ENCODE measurements around the gene EVI2B.
"Not testable (repeated sequence)": the region's sequence is repeated elsewhere in the genome, so short reads cannot be mapped to it uniquely, and the experiment has no call there.

EVI2B gene, protein sequence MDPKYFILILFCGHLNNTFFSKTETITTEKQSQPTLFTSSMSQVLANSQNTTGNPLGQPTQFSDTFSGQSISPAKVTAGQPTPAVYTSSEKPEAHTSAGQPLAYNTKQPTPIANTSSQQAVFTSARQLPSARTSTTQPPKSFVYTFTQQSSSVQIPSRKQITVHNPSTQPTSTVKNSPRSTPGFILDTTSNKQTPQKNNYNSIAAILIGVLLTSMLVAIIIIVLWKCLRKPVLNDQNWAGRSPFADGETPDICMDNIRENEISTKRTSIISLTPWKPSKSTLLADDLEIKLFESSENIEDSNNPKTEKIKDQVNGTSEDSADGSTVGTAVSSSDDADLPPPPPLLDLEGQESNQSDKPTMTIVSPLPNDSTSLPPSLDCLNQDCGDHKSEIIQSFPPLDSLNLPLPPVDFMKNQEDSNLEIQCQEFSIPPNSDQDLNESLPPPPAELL

DNA sequence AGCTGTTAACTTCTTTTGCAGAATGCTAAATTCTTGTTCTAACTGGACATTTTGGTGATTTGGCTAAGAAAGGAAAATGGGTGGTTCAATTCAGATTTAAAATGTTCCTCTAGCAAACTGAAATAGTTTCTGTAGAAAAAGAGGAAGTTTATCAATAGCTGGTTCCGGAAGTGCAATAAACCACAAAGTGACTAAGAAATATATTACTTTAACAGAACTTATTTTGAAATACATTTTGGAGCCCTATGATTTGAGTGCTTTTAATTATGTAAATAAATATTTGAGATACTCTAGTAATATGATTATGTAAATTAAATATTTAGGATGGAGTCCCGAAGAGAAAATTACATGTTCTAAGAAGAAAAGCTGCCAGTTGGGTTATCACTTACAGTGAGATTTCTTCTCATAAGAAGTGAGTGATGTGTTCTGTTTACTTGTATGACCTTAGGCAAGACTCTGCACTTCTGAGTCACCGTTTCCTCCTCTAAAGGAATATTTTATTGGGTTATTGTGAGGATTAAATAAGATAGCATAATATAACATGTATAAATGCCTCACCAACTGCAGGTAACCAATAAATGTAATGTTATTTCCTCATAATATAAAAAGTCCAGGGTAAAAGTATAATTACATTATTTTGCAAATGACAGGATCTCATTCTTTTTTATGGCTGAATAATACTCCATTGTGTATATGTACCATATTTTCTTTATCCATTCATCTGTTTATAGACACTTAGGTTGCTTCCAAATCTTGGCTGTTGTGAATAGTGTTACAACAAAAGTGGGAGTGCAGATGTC is at the start of gene EVI2B:
TSS of gene EVI2B (minus strand) at position 73 of the 800 bp plus-strand sequence. CDS start 8,445 bp downstream, outside the sequence.
- DNase-seq: peak; percentile 15 to 61

DNA sequence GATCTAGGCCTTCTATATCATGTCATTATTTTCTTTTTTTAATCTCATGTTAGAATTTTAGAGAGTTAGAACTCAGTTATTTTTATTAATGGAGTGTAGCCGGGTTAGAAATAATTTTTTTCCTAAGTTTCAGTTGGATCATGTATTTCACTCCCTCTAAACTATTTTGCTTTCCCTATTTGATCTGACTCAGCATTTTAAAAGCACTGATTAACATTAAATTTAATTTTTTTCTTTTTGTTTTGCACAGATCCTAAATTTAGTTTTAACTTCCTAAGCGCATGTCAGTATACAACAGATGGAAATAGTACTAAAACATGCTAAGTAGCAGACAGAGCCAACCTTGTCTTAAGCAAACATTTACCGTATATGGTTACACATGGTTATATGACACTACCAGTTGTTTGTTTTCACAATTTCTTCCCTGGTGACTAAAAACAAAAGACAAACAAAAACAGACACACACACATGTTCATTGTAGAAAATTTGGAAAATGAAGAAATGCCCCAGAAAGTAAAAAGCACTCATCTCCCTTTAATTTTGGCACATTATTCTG is 44.1 kb upstream of the EVI2B start:
- no peak for DNase-seq

DNA sequence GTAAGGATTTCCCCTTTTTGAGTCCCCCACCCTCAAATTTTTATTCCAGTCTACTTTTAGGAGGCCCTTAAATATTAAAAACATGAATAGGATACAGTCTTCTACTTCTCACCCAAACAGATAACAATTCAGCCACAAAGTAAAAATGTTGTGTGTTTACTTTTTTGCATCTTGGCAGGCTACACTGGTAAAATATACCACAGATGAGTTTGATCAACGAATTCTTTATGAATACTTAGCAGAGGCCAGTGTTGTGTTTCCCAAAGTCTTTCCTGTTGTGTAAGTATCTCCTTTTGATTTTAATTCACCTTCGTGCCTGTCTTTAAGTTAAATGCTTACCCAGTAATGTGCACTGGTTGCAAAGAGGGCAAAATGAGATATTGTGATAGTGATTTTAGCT is 43.2 kb upstream of the EVI2B start:
- no peak for DNase-seq

DNA sequence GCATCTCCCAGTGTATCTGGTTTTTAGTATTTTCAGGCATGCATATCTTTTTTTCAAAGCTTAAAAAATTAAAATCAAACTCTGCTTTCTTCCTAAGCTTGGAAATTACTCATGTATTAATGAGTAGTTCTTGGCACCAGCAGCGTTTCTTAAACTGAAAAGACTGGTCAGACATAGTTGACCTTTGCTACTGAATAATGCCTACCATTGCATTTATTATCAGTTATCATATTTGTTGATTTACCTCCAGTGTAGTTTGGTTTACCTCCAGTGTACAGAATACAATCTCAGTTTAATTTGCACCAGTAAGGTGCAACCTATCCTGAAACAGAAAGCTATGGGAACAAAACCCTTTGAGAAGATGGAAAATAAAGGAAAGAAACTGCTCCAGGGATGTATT is 42.1 kb upstream of the EVI2B start:
- no peak for DNase-seq

DNA sequence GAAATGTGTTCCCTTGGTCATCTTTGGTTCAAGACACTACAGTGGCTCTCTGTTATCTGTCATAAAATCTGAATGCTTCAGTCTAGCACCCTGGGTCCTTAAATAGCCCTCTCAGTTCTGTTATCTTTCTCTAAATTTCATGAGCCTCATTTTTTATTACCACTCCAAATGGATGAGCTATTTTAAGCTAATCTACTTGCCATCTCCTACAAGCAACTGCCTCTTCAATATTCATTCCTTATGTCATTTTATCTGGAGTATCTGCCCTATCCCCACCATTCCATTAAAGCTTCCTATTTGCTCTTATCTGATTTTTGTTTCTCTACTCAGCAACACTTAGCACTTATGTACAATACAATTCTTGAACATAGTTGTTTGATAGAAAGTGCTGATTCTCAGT is 35.6 kb upstream of the EVI2B start:
- no peak for DNase-seq

DNA sequence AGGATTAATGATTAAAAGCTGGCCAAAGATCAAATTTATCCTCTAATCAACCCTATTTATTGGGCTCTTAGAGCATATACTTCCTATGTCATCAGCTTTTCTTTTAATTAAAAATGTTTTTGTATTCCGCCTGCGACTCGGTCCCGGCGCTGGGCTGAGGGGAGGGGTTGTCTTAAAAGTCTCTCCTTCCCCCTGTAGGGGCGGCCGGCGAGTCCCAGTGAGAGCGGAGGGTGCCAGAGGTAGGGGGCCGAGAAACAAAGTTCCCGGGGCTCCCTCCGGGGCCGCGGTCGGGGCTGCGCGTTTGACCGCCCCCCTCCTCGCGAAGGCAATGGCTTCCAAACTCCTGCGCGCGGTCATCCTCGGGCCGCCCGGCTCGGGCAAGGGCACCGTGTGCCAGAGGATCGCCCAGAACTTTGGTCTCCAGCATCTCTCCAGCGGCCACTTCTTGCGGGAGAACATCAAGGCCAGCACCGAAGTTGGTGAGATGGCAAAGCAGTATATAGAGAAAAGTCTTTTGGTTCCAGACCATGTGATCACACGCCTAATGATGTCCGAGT is 31.4 kb upstream of the EVI2B start:
- not testable (repeated sequence) for DNase-seq

DNA sequence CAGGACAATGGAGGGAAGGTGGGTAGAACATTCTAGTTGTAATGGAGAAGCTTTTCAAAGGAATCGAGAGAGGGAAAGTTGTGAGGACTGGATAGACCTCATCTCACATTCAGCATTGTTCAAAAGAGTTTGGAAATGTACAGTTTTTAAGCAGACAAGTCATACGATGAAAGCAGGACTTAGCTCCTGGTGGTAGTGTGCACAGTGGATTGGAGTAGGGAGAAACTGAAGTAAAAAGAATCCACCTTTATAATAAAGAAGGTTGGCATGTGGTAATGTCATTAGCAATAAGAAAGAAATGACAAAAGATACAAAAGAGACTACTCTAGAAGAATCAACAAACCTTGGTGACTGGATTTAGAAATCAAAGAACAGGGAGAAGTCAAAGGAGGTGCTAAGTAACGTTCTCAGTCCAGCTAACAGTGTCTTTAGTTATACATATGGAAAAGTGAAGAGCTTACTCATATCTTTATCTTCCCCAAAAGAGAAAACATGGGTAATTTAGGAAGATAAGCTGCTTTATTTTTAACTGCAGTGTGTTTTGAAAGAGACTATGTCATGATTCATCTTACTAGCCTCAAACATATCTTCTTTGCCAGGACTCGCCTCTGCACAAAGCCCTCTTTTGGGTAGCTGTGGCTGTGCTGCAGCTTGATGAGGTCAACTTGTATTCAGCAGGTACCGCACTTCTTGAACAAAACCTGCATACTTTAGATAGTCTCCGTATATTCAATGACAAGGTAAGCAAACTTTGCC is 26.2 kb upstream of the EVI2B start:
- DNase-seq: no peak

DNA sequence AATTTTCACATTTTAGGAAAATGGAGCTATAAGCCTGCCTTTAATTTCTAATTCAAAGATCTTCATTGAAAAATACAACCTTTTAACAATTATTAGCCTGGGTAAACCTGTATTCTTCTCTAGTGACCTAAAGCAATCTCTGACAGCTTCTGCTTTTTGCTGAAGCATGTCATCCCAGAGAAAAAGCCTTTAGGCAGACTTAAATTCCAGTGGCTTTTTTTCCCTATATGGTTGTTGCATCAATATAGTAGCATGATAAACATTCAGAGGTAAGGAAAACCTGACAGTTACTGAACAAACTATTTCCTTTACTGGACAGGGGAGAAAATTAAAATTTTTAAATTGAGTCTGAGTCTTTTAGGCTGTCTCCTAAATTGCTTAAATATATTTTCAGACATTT is 15.4 kb upstream of the EVI2B start:
- no peak for DNase-seq

DNA sequence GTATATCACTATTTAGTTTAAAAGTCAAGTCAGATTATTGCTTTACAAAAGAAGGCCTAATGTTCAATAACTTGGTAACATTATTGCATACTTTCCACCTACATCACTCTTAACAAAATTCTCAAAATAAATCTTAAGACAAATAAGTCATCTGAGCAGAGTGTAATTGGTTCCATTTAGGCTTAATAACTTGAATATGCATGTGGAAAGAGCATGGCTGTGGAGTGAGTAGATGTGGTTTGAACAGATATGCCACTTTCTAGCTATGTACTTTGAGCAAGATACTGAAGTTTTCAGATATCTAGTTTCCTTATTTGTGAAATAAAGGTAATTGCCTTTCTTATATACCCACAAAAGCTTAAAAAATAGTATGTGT is 14.3 kb upstream of the EVI2B start:
- no peak for DNase-seq

DNA sequence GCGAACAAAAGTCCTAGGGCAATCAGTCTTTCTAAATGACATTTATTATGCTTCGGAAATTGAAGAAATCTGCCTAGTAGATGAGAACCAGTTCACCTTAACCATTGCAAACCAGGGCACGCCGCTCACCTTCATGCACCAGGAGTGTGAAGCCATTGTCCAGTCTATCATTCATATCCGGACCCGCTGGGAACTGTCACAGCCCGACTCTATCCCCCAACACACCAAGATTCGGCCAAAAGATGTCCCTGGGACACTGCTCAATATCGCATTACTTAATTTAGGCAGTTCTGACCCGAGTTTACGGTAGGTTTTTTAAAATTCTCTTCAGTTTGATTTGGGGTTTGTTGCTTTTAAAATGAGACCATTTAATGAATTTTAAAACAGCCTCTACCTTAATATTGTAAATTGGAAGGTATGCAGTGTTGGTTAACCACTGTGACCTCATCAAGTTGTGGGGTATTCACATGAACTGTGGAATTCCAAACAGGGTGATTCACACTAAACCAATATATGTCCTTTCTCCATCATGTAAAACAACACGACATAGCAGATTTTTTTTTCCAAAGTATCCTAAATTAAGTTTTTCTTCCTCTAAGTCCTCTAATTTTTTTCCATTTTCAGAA is 13.8 kb upstream of the EVI2B start:
- DNase-seq: no peak

DNA sequence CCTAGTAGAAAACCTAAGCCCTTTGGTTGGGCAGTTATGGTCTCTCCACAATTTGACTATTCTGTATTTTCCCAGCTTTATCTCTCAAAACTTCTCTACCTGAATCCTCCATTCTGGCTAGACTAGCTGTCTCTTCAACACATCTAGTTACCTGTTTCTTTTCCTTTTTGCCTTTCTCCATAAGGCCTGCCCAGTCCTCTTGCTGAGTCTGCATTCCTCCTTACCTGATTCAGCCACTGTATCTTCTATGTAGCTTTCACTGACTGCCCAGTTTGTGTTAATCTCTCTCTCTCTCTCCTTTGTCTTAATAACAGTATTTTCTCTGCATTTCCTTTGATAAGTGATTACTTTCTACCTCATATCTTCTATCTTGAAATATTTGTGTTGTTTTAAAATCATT is 9.7 kb upstream of the EVI2B start:
- no peak for DNase-seq

DNA sequence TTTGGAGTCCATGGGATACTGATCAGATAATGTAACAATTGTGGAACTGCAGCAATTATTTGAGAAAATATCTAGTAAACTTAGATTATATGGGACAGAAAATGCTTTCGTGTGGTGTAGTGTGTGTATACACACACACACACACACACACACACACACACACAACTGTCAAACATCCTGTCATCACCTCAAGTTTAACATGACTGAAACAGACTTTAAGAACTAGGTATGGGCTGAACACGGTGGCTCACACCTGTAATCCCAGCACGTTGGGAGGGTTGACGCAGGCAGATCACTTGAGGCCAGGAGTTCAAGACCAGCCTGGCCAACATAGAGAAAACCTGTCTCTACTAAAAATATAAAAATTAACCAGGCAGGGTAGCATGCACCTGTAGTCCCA is 8.1 kb upstream of the EVI2B start:
- DNase-seq: peak; percentile 48 to 58

DNA sequence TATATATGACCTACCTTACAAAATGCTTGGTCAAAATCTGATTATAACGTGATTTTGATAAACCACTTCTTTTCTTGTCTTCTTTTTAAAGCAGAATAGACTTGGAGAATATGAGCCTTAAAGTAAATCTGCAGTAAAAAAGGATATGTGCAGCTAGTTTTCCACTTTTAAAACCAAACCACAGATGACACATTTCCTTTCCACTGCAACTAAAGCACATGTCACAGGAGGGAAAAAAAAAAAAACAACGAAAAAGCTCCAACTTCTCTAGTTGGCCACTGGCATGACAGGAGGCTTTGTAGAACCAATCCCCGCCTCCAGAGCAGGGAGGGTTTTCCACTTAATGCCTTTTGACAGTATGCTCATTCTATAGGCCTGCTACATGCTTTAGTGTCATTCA is 7.6 kb upstream of the EVI2B start, which contains the start of gene EVI2A:
TSS of gene EVI2A (minus strand) at position 142 of the 400 bp plus-strand sequence. CDS start 2,609 bp downstream, outside the sequence.
- peak; percentile 88 to 89 for DNase-seq

DNA sequence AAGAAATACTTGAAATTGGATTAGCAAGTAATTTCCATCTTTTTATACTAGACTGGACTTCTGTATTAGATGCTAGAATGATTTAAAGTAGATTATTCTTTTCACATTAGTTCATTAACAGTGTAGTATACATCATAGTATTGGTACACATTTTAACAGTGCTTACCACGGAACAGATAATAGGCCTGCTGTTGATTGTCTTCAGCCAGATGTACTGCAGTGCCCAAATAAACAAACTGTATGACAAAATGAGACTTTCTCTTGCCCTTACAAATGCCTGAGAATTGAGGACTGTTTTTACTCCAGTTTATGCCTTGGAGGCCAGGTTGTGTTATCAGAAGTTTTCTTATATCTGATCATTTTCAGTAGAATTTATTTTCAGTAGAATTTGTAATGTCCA is 6.9 kb upstream of the EVI2B start:
- no peak for DNase-seq

DNA sequence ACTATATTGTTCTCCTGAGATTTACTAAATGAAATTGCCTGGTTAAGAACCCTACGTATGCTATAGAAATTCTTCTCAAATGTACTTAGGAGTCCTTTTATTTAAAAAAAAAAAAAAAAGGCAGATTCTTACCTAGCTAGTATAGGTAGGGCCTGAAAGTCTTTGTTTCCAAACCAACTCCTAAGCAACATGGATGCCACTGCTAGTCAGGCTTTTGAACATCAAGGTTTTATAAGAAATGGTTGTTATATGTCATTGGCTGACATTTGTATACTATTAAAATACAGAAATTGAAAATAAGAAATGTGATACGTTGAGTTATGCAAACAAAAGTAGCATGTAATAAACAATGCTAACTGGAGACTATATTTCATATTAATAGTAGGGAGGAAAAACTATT is 6.4 kb upstream of the EVI2B start:
- DNase-seq: peak in 1 of 2 donors; percentile 13

DNA sequence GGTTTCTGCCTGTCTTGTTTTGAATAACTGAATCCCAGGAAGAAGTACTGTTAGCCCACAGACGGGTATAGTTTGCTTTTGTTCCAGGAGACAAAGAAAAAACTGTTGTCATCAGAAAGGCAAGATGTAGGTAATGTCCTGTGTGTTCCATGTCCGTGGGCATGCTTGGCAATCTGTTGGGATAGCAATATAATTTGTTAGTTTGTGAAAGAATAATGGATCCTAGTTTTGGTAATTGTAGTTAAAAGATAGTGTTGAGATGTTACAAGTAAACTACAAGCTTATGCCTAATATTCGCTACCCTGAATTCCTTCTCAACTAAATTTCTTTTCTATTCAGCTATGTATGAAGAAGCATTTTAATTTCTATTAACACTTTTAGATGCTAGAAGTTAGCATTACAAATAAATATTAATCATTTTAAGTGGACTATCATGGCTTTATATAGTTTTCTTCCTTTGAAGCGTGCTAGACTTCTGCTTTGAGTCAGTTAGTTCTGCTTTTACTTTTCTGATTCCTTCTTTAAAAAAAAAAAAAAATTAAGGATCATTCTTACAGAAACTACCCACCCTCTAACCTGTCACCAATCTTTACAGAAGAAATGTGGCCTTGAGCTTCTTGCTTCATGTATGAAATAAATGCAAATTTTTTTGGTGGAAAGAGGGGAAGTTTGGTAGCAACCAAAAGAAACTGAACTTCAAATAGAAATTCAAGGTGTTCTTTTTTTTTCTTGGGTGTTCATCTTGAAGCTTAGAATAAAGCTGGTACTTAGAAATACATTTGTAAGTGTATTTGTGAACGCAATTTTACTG is 5.2 kb upstream of the EVI2B start:
- peak in 1 of 2 donors; percentile 61 for DNase-seq

DNA sequence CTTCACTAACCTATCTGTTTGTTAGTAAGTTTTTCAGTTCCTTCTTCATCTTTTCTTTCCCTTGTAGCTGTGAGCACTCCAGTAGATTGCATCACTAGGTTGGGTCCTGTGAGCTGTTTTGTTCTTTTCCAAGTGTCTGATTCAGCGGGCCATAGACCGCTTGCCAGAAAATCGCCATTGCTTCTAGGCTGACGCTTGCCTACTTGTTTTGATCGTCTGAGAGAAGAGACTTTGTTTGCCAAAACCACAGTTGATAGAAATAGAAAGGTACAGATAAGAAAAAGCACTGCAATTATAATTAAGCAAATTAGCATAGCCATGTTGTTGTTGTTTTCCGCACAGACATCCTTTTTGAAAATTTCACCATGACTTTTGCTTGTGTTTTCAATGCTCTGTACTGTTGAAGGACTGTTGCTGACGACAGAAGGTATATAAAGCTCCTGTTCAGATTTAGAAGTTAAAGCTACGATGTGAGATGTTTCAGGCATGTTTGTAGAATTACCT is 4.5 kb upstream of the EVI2B start:
- peak; percentile 70 to 75 for DNase-seq

DNA sequence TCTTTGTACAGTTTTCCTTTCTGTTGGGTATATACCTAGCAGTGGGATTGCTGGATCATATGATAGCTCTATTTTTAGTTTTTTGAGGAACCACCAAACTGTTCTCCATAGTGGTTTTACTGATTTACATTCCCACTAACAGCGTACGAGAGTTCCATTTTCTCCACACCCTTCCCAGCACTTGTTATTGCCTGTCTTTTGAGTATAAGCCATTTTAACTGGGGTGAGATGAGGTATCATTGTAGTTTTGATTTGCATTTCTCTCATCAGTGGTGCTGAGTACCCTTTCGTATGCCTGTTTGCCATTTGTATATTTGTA is 887 bp upstream of the EVI2B start:
- DNase-seq: no peak

DNA sequence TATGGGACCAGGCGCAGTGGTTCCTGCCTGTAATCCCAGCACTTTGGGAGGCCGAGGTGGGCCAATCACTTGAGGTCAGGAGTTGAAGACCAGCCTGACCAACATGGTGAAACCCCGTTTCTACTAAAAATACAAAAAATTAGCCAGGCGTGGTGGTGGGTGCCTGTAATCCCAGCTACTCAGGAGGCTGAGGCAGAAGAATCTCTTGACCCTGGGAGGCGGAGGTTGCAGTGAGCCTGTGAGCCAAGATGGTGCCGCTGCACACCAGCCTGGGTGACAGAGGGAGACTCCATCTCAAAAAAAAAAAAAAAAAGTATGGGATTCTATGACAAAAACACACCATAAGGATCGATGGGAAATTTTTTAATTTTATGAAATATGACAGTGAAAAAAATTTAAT is 1.6 kb downstream of the EVI2B start:
- peak; percentile 54 to 59 for DNase-seq

DNA sequence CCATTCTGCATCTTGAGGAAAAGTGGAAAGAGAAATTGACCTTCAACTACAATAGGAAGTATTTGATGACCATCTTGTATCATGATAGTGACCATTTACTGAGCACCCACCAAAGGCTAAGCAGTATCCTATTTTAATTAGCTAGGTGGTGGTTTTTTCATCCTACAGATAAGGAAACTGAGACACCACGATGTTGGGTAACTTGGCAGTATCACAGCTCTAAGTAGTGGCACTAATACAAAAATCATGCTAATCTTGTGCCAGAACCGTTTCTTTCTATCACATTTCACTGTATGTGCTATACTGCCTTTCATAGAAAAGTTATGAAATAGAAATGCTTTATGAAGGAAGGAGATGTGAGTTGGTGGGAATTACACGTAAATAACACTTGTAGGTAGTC is 2.3 kb downstream of the EVI2B start:
- no peak for DNase-seq

DNA sequence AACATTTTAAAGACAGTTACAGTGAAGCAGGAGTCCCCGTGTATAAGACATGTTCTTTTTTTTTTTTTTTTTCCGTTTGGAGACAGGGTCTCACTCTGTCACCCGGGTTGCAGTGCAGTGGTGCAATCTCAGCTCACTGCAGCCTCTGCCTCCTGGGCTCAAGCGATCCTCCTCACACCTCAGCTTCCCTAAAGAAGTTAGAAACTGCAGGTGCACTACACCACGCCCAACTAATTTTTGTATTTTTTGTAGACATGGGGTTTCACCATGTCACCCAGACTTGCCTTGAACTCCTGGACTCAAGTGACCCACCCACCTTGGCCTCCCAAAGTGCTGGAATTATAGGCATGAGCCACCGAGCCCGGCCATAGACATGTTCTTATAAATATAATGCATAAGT is 3.0 kb downstream of the EVI2B start:
- peak in 1 of 2 donors; percentile 33 for DNase-seq

Measured in CD4-positive, alpha-beta T cell treated with Interleukin-1 beta for 1 hour (primary cell).